OCI-M1 (cell line): ENCODE data around the gene GIMAP4.
"Not testable (repeated sequence)": the region's sequence is repeated elsewhere in the genome, so short reads cannot be mapped to it uniquely, and the experiment has no call there.

Experiments
- DNase-seq: peaks from one replicate; lab custom pipeline; 2025; lab: John Stamatoyannopoulos, UW

The GIMAP4 gene

DNA sequence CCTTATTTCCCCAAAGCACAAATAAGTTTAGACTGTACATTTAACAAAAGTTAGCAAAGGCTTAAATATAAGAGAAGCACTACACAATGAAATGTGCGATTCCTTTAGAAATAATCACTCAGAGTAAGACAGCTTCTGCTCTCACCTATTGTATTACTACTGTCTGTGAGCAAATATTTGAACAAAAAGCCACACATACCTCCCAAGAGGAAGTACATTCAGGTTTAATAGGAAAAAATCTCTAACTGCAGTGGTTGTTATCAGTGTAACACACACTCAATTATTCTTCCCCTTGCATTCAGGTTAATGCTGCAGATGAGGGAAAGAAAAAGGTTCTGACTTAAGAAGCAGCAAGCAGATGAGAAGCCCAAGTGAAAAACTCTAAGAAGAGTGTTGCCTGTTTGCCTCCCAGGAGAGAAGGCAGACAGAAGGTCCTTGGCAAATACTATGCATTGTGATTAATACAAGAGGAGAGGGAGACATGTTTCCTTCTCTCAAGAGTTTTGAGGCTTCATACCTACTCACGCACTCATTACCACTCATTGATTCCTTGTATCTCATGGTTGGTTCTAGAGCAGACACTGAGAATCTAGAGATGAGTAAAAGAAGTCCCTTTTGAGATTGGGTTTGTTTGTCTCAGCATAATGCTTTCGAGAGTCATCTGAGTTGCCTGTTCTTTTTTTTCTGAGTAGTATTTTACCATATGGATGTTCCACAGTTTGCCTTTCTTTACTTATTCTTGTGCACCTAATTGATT lies 13.6 kb downstream of the GIMAP4 start:
- peak; percentile 15 for DNase-seq

DNA sequence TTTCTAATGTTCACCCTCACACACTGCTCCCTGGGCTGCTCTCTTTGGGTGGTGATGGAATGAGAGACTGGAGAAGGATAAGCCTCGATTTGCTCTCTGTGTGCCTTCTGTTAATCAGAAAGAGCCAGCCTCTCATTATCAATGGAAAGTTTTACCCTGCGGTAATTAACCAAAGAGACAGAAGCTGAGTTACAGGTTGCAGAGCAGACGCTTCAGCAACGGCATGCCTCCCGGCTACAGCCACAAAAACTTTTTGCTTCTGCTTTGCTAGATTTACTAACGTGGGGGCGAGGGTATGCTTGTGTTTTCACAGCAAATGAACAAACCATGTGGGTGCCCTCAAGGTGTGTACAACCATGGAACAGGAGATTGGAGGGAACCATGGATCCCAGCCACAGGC lies 18.0 kb downstream of the GIMAP4 start:
- DNase-seq = no peak

DNA sequence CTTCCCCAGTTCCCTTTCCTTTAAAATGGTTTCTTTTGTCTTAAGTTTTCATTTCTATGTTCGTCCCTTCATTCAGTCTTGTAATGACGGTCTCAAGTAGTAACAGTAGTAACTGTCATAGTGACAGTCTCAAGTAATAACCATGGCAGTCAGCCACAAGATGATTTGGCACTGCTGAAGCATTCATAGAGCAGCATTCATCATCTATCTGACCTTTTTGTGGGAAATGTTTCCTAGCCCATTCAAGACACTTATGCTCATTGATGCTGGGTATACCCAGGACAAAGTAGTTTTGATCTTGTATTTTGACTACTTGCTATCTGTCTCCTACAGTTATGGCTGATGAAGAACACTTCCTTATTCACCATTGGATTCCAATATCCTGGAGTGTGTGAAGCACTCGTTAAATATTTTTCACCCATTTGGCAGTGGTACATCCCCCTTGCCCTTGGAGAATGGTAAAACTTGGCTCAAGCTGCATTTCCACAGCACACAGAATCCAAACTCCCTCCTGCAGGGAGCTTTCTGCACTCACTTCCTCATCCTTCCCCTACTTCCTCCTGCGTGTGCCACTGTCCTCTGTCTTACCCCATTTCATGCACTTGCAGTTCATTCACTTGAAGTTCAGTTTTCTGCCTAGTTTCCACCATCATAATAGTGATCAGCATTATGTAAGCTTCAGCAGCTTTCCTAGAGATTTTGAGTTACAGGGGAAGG lies 19.0 kb downstream of the GIMAP4 start:
- peak; percentile 75 for DNase-seq

DNA sequence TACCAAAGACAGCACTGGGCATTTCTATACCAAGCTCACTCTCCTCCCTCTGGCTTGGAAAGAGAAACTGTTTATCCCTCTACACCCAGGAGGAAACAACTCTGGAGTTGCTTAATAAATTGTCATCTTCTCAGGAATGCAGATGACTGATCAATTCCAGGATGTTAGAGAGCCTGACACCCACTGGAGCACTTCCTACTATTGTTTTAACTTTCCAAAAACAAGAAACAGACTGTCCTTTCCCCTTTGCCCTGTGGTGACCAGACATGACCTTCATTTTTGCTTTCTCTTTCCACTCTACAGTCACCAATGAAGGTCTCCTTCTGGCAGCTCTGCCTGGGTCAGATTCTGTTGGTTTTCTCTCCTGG lies 19.6 kb downstream of the GIMAP4 start:
- peak; percentile 75 for DNase-seq

DNA sequence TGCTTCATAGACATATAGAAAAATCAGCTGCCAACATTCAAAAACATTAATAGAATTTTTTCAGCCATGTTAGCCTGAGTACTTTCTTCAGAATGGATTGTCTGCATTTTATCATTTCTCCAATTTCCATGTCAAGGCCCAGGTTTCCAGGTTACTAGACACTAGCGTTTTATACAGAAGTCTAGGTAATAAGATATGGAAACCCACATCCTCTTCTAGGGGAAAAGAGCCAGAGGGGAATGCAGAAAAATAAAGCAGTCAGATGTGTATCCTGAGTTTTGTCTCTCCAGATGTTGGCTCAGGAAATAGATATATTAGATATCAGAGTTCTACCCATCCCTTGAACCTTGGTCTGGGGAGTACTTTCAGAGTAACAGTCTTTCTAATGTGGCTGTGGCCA lies 20.4 kb downstream of the GIMAP4 start:
- no peak for DNase-seq

DNA sequence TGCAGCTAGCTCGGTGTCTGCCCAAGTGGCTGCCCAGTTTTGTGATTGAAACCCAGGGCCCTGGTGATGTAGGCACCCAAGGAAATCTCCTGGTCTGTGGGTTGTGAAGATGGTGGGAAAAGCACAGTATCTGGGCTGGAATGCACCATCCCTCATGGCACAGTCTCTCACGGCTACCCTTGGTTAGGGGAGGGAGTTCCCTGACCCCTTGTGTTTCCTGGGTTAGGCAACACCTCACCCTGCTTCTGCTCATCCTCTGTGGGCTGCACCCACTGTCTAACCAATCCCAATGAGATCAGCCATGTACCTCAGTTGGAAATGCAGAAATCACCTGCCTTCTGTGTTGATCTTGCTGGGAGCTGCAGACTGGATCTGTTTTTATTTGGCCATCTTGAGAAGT lies 27.6 kb downstream of the GIMAP4 start:
- DNase-seq = no peak

DNA sequence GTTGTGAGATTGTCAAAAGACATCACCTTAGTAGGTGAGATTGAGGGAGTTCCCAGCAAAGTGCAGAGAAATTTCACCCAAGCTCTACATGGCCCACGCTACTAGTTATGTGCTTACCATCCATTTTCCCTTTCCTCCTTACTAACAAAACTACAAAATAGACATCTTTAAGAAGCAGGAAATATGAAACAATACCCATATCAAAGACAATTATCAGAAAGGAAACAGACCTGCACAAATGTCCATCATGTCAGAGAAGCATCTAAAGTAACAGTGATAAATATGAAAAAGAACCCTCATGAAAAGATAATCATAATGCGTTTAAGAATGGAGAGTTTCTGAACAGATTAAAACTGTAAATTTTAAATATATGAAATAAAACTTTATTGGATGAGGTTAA lies 28.2 kb downstream of the GIMAP4 start:
- DNase-seq = no peak

DNA sequence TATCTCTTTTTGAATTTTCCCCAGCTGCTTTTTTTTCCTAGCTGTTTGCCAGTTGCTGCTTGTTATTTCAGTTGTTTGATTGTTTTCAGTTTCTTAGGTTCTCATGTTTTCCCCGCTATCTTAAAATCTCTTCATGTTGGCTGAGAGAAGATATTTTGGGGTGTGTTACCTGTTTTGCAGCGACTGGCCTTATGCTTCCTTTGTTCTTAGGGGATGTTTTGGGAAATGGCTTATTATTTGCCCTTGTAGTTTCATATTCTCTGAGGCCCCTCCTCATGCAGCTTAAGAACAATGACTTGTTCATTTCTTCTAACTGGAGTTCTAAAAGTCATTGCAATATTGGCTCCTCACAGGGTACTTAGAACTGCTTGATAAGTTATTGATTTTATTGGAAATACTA lies 36.4 kb downstream of the GIMAP4 start:
- DNase-seq = not testable (repeated sequence)

DNA sequence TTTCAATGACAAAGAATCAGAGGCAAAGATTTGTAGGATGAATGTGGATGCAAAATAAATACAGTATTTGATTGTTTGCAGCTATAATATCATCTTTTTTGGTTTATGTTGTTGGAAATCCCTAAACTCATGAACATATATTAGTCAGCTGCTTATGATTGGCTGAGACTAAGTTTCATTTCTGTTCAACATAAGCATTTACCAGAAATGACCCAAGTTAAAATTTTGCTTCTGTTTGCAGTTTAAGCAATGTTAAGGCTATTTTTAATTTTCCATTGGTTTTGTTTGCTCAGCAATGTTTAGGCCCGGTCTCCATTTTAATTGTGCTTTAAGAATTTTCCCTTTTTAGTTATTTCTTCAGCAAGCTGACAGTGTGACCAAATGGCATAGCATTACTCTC lies 43.0 kb downstream of the GIMAP4 start:
- no peak for DNase-seq

DNA sequence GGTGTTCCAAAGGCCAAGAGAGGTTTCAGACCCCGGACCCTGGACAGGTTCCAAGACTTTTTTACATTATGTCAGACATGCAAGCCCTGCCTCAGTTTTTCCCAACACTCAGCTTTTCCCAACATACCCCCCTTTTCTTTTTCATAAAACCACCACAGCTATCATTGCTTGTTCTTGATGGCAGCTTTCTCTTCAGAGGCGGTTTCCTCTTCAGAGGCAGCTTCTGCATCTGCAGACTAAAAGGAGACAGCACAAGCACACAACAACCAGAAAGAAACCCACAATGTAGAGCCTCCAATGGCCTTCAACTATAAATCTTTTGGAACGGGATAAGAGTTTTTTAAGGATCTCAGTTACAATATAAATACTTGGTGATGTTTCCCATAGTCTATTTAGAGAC lies 45.7 kb downstream of the GIMAP4 start:
- no peak for DNase-seq

DNA sequence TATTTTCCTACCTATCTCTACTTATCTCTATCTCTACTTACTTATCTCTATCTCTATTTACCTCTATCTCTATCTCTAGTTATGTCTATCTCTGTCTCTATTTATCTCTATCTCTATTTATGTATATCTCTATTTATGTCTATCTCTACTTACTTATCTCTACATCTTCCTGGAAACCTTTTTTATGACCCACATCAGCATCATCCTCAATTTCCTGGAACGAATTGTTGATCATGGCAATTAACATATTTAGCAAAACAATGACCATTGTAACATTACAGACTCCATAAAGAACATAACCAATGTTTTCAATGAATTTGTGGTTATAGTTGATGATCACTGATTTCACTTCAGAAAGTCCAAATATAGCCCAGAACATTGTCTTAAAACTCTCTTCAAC lies 46.7 kb downstream of the GIMAP4 start:
- DNase-seq = no peak

DNA sequence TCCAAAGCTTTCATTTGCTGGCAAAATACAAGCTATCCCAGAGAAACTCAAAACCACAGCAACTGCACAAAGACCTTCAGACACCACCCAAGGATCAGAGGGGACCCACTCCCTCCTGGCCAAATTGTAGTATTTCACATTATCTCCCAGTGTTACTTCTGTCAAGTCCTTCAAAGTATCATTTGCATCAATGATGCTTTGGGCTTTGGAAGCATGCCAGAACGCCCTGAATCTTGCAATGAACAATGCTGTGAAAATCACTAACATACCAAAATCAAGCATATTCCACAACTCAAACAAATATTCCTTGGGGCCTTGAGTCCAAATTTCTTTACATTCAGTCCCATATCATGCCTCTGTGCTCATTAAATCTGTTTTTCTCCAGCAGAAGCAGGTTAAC lies 47.2 kb downstream of the GIMAP4 start:
- not testable (repeated sequence) for DNase-seq

DNA sequence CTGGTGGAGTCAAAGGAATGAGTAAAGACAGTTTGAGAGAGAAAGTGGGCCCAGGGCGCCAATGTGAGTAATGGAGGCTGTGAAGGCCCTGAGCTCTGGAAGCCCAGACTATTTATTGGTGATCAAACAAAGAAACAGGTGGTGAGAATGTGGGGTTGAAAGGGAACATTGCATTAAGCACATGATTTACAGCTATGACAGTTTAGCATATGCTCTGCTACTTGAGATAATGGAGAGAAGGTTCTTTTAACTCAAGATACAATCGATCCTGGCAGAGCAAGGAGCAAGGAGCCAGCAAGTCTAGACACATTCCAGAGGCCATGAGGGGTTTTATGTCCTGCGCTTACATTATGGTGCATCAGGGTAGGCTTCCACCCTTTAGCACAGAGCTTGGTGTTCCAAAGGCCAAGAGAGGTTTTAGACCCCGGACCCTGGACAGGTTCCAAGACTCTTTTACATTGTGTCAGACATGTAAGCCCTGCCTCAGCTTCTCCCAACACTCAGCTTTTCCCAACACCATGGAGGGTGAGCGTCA lies 48.1 kb downstream of the GIMAP4 start:
- DNase-seq = not testable (repeated sequence)

DNA sequence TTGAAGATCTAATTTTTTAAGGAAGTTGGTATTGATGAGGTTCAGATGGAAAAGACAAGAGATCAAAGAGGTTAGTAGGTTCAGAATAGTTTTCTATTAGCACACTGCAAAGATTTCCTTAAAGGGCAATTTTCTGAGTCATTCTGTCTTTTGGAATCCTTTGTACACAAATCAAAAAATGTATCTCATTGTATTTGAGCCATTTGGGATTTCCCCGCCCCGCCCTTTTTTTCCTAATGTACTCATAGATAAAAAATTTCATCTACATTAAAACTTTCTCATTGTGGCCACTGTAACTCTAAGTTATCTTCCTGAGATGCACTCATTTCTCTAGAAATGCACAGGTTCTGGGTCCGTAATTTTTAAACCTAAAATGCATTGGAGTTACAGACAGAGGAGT lies 52.9 kb downstream of the GIMAP4 start:
- DNase-seq = no peak

DNA sequence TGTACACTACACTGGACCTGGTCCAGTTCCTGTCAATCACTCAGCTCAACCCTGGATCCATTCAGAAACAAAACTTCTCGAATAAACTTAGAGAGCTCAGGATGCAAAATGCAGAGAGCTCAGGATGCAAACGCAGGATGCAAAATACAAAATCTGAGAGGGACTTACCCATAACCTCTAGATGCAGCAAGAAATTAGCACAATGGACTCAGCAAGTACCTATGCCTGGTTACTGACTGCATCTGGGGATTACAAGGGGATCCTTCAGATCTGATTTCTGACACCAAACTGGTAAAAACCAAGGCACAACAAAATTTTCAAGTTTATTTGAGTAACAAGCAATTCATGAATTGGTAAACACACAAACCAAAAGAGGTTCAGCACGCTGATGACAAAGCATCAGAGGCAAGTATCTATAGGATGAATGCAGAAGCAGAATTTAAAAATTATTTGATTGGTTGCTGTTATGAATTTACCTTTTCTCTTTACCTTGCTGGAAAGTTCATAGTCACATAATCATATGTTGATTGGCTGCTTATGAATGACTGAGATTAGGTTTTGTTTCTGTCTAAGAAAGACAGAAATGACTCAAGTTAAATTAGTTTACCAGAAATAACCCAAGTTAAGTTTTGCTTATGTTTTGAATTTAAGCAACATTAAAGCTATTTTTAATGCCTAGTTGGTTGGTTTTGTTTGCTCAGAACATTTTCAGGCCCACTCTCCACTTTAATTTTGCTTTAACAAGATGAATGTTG lies 53.6 kb downstream of the GIMAP4 start:
- DNase-seq = no peak

DNA sequence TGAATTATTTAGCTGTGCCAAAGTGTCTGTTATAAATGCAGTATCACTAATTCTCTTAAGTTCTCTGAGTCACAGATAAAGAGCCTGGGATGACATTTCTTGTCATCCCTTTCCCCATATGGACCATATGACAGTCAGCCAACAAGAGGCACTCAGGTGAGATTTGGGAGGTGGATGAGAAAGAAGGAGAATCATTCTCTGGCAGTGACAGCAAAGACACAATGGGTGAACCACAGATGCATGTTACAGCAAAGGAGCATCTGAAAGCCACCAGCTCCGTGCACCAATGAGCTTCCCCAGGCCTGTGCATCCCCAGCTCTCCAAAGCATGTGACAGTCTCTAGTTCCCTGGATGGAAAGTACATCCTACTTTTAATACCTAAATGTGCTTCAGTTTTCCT lies 54.2 kb downstream of the GIMAP4 start:
- DNase-seq = no peak
